K562 (cell line): Measurements from ENCODE around the gene ABCC10. TPM values are rescaled to one million over a fixed set of nuclear protein-coding genes. Genes with fewer than 3 reads are reported as not detected.

ENCODE experiments used
- CCAR2 ChIP-seq: fragments of 200-400 bp; formaldehyde crosslinking; IDR thresholded peaks from 2 replicates; pipeline ENCODE4 v1.6.1; 2017; ENCODE audit warnings: mild to moderate bottlenecking, low read depth, low read length
- GMEB1 ChIP-seq: fragments of 250-450 bp; sonication (Bioruptor Pico); IDR thresholded peaks from 2 replicates; pipeline ENCODE4 v1.4.0; 2020; ENCODE audit warnings: mild to moderate bottlenecking
- HNRNPL ChIP-seq: fragments of 200-400 bp; formaldehyde crosslinking; IDR thresholded peaks from 2 replicates; pipeline ENCODE4 v1.6.1; 2017; ENCODE audit warnings: low read depth, mild to moderate bottlenecking, low read length
- HNRNPUL1 ChIP-seq: fragments of 200-400 bp; formaldehyde crosslinking; IDR thresholded peaks from 2 replicates; pipeline ENCODE4 v1.6.1; 2017; ENCODE audit warnings: low read length
- ID3 ChIP-seq, 2 experiments: fragments of 250-450 bp in 1 of 2; fragments of 450-650 bp in 1 of 2; sonication (Bioruptor Pico) in 1 of 2; IDR thresholded peaks; 2 replicates each; pipeline versions ENCODE4 v1.6.1 to v1.8.0; 2016 to 2021; ENCODE audit warnings: mild to moderate bottlenecking in 2 of 2, moderate library complexity in 2 of 2, missing compliant biosample characterization in 1 of 2, missing genetic modification characterization in 1 of 2
- KDM2B ChIP-seq: fragments of 250-450 bp; sonication (Bioruptor Pico); IDR thresholded peaks from 2 replicates; pipeline ENCODE4 v1.8.0; 2021; ENCODE audit warnings: mild to moderate bottlenecking, moderate library complexity
- KDM5B ChIP-seq: fragments of 200-600 bp; sonication (generic); IDR thresholded peaks from 2 replicates; pipeline ENCODE4 v1.6.1; 2012; ENCODE audit warnings: low read depth, mild to moderate bottlenecking, moderate library complexity, low read length, control low read depth, inconsistent platforms; ENCODE audit not compliant: insufficient replicate concordance
- MTF1 ChIP-seq: fragments of 250-450 bp; sonication (Bioruptor Pico); IDR thresholded peaks from 2 replicates; pipeline ENCODE4 v1.9.0; 2021; ENCODE audit warnings: moderate library complexity, mild to moderate bottlenecking, inconsistent platforms, borderline replicate concordance
- NCOA4 ChIP-seq: fragments of 450-650 bp; IDR thresholded peaks from 2 replicates; pipeline ENCODE4 v1.6.1; 2018; ENCODE audit warnings: mild to moderate bottlenecking; ENCODE audit not compliant: partially characterized antibody
- PHB2 ChIP-seq: fragments of 450-650 bp; IDR thresholded peaks from 2 replicates; pipeline ENCODE4 v1.6.1; 2017; ENCODE audit warnings: low read depth
- RNF2 ChIP-seq: sonication (generic); IDR thresholded peaks from 2 replicates; pipeline ENCODE4 v1.6.1; 2016
- ZBTB40 ChIP-seq, 2 experiments: fragments of 450-650 bp in 1 of 2; sonication (generic) in 1 of 2; formaldehyde crosslinking in 1 of 2; IDR thresholded peaks; 2 replicates each; pipeline versions ENCODE4 v1.7.1 to v1.9.0; 2016 to 2022; ENCODE audit warnings: inconsistent platforms in 1 of 2, mild to moderate bottlenecking in 1 of 2, missing genetic modification reagents in 1 of 2
- ZNF512 ChIP-seq: IDR thresholded peaks from 2 replicates; pipeline ENCODE4 v1.6.1; 2016; ENCODE audit warnings: missing genetic modification characterization, missing compliant biosample characterization
- ZNF695 ChIP-seq: fragments of 450-650 bp; formaldehyde crosslinking; IDR thresholded peaks from 2 replicates; pipeline ENCODE4 v1.4.0; 2020; ENCODE audit warnings: mild to moderate bottlenecking, moderate library complexity
- polyA plus RNA-seq, 8 experiments: library from polyadenylated mRNA; depleted of rRNA in 4 of 8; stranded (reverse) in 5 of 8; unstranded in 3 of 8; fragments of >200 nt; fragmentation: Nextera tagmentation in 2 of 8; fragmentation: Illumina TruSeq in 1 of 8; extraction: Ambion mirVana in 2 of 8; extraction: Trizol in 1 of 8; gene quantifications; 2 replicates each; pipeline versions ENCODE4 v1.2.1 to v1.2.3, GENCODE V29; 2011 to 2014; ENCODE audit warnings: inconsistent platforms in 1 of 8, missing spikeins in 1 of 8
- total RNA-seq, 7 experiments: library from RNA; depleted of rRNA in 6 of 7; stranded (reverse); fragments of >200 nt in 6 of 7; fragmentation: Illumina TruSeq in 2 of 7; extraction: Trizol in 2 of 7; gene quantifications; 2 replicates each; pipeline versions ENCODE4 v1.2.1 to v1.2.3, GENCODE V29; 2011 to 2021; ENCODE audit warnings: low replicate concordance in 1 of 7

The ABCC10 gene
- total and polyA plus RNA-seq, 9 of the 15 experiments (the other 6 are each of a cell fraction or from before 2014, with no cell fraction given): 2.4 to 29.1 (median 13.7) TPM

- no peak for TF ChIP-seq ZNF512 (tag)
- TF ChIP-seq HNRNPL: no peak
- TF ChIP-seq RNF2: peak; percentile 62; the same call in 1 of the 2 replicates
- TF ChIP-seq KDM5B: no peak
- TF ChIP-seq ID3 (CRISPR knock-in tag; IDR thresholded peaks at IDR 0.05): no peak
- TF ChIP-seq ID3 (tag; IDR thresholded peaks at IDR 0.05): no peak
- TF ChIP-seq PHB2: no peak
- 0 out of 2 replicates have a peak, but pooled peaks have one; percentile 71 for TF ChIP-seq KDM2B (CRISPR knock-in tag)
- no peak for TF ChIP-seq ZNF695 (CRISPR knock-in tag)
- TF ChIP-seq GMEB1 (CRISPR knock-in tag): no peak
- no peak for TF ChIP-seq CCAR2
- TF ChIP-seq HNRNPUL1: no peak
- 0 out of 2 replicates have a peak, but pooled peaks have one; percentile 20 for TF ChIP-seq ZBTB40 (IDR thresholded peaks at IDR 0.05)
- TF ChIP-seq ZBTB40 (CRISPR knock-in tag; IDR thresholded peaks at IDR 0.05): no peak
- TF ChIP-seq NCOA4: no peak
- no peak for TF ChIP-seq MTF1 (CRISPR knock-in tag)
Observed at GRCh38 chr6:43391440-43392031, 35.8 kb upstream of the ABCC10 start (continued).
